Stimulated activated CD4-positive, alpha-beta T cell treated with anti-CD3 and anti-CD28 coated beads, Interleukin-4, amount 100 ng/mL, for 1 hour (primary cell): ENCODE measurements around the gene GRHL1.
"Not testable (repeated sequence)": the region's sequence is repeated elsewhere in the genome, so short reads cannot be mapped to it uniquely, and the experiment has no call there.

Experiments
- DNase-seq: peaks from one replicate; pipeline ENCODE4 v3.0.0-alpha.2; 2020

GRHL1 gene

DNA sequence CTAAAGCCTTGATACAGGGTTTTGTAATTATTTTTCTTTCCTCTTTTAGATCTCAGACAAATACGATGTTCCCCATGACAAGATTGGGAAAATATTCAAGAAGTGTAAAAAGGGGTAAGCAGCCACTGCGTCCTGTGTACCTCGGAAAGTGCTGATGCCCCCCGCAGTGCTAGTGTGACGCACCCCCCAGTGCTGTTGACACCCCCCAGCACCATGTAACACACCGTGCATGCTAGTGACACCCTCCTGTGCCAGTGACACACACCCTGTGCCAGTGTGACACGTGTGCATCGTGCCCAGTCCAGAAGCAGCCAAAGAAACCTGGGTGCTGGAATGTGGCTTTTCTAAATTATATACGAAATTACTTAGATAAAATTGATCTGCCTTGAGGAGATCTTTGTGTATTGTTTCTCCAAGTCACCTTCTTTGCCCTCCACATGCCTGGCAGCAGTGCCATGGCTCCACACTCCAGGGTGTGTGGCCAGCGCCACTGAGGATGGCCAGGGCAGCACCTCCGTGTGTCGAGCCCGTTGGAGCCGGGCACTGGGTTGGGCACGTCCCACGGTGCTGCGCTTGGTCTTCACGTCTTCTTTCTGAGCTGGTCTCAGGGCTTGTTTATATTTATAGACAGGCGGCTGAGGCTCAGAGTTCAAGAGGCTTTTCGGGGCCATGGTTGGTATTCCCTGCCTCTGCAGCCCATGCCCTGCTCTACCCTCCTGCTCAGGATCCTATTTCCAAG, 47.6 kb downstream of the GRHL1 start:
- no peak for DNase-seq

DNA sequence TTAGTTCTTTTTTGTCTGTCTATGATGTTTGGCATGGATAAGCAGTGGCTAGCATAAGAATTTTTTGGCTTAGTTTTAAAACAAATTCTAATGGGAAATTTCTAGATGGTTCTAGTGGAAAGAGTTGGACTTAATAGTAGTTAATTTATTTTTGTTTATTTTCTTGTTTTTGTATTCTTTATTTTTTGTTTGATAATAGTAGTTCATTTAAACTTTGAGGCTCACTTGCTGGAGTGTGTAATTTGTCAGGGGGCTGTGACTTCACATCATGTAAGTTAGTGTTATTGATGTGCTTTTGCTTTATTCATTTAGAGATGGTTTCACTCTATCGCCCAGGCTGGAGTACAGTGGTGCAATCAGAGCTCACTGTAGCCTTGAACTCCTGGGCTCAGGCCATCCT, 48.2 kb downstream of the GRHL1 start:
- no peak for DNase-seq

DNA sequence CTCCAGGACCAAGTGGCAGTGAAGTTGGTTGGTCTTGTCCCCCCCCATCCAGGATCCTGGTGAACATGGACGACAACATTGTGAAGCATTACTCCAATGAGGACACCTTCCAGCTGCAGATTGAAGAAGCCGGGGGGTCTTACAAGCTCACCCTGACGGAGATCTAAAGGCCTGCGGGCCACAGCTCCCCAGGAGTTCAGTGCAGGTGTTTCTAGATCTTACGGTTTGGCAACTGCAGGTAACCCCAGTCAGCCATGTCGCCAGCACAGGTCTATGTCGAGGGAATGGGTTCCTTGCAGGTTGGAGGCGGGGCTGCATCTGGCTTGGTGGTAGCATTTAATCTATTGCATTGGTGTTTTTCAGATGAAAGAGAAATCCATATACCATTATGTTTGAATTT, 49.0 kb downstream of the GRHL1 start:
- DNase-seq: no peak

DNA sequence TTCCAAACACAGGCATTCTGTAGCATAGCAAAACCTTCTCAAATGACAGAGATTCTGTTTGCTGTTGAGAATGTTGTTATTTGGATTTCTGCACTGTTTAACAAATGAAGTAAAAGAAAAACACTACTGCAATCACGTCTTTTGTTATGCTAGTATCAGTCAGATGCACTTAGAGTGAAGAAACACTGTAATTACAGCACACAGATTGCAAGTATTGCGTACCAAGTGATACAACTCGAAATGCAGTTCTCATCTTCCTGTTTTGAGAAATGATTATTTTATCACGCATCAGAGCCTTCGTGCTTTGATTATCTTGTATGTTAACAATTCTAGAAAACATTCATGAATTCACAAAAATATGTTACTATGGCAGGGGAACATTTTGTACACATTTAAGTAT, 50.1 kb downstream of the GRHL1 start:
- no peak for DNase-seq

DNA sequence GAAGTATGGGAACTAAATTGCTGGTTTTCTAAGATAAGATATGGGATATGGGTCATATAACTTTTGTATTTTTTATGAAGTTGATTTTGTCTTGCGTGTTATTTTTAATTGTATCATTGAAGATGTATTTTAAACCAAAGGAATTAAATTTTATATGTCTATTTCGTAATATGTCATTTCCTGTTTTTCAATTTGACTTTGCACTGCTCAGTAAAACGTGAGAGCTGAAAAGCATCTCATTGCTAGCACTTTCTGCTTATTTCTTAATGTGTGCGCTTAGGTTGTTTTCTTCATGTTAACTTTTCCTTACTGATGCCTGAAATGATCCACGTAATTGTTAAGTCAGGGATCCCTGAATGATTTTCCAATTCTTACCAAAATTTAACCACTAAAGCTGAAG, 50.6 kb downstream of the GRHL1 start:
- no peak for DNase-seq

DNA sequence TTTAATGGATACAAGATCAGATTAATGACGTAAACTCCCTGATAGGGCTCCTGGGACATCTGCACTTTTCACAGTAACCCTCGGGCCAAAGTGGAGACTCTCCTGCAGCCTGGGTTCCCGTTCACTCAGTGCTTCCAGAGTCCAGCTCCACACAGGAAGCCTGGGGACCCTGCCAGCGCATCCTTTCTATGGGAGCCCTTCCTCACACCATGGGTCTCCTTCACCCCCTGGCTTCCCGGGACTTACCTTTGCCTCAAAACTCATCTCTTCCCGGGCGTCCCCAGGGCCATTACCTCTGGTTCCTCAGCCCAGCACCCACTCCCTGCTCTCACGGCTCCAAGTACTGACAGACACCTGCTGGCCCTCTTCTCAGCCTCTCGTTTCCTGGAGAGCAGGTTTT, 51.2 kb downstream of the GRHL1 start:
- no peak for DNase-seq

DNA sequence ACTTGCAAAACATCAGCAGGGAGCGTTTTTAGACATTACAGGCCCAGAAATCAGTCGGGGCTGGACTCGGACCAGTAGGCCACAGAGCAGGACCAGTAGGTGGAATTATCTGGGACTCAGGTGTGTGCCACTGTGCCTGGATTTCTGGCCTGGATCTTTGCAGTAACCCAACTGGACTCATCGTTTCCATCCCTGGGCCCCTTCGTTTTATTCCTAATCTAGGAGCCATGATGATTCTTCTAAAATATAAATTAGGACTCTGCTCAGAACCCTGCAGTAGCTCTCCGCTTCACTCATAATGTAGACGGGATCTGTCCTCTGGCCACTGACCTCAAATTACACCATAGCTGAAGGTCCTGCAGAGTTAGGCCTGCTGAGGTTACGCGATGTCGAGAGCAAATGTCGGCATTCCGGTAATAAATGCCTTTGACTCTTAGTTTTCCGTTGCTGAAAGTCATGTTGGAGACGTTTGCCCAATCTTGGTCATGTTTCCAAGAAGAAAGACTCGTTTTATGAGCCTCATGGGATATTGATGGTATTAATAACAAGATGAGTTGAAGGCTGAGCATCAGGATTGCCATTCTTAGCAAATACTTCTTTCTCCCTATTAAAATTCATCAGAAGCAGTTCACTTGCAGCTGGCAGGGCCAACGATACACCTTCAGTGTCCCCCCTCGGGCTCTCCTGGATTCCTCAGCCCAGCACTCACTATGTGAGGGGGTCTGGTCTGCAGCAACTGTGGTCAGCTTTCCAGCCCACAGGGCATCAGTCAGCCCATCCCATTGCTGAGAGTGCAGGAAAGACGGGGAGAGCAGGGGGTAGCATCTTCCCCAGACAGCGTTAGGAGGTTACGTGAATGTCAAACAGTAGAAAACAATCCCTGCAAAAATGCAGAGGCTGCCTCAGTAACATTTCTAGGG, 52.0 kb downstream of the GRHL1 start:
- DNase-seq: no peak

DNA sequence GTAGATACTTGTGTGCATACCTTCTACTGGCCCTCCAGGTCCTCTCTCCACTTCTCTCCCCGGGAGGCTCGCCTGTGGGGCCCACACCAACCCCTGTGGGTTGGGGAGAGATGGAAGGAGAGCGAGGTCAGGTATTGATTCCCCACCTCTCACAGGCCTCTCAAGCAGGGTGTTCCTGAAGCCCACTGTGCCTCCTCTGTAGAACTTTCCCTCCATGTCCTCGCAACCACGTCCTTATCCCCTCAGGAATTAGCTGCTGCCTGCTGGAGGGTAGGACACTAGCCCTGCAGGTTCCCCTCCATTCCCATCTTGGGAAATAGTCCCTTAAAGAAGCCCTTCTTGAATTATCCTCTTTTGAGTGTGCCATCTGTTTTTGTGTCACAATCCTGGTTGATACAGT, 52.9 kb downstream of the GRHL1 start:
- DNase-seq: no peak

DNA sequence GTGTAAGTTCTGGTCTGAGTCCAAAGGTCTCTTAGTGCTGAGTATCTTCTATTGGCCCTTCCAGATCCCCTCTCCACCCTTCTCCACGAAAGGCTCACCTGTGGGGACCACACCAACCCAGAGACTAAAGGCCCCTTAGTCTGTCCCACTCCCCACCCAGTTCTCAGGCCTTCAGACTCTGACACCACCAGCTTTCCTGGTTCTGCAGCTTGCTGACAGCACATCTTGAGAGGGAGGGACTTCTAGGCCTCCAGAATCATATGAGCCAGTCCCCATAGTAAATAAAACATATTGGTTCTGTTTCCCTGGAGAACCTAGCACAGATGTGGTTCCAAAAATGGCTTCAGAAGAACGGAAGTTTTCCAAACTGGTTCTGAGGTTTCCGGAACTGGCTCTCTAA, 53.3 kb downstream of the GRHL1 start:
- DNase-seq: no peak

DNA sequence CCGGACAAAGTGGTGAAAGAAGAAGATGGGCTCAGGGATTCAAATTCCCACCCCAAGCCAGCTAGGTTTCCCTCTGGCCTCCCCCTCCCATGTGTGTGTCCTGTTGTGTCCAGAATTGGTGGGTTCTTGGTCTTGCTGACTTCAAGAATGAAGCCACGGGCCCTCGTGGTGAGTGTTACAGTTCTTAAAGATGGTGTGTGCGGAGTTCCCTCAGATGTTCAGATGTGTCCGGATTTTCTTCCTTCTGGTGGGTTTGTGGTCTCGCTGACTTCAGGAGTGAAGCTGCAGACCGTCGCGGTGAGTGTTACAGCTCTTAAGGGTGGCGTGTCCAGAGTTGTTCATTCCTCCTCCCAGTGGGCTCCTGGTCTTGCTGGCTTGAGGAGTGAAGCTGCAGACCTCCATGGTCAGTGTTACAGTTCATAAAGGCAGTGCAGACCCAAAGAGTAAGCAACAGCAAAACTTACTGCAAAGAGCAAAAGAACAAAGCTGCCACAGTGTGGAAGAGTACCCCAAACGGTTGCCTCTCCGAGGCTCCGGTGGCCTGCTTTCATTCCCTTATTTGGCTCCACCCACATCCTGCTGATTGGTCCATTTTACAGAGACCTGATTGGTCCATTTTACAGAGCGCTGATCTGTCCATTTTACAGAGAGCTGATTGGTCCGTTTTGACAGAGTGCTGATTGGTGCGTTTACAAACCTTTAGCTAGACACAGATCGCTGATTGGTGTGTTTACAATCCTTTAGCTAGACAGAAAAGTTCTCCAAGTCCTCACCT, 54.2 kb downstream of the GRHL1 start:
- no peak for DNase-seq

DNA sequence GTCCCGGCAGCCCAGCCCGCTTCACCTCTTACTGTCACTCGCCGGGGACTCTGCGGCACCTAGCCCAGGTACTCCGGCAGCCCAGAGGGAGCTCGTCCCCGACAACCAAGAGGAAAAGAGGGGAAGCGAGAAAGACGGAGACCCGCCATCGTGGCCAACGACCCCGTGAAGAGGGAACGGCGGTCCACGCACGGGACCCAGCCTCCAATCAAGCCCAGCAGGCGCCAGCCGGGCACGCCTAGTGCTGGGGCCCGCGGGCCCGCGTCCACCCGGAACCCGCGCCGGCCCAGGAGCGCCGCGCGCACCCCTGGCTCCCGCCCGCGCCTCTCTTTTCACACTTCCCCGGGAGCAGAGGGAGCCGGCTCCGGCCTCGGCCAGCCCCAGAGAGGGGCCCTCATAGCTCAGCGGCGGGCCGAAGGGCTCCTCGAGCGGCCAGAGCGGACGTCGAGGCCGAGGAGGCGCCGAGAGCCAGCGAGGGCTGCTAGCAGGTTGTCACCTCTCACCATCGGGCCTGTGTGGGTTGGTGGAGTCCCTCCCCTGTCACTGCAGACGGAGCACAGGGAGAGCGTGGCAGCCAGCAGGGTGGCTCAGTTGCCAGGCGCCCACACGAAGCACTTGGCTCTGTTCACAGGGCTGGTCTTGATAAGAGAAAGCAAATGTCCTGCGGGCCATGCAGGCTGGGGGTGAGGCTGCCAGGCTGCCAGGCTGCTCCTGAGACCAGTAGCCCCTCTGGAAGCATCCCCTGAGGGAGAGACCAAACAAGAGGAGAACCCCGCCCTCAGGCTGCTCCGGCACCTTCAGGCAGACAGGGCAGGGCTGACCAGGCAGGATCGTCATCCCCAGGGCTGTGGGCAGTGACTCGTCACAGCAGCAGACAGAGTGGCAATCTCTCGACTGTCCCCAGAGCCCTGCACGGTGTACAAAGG, 55.0 kb downstream of the GRHL1 start:
- no peak for DNase-seq

DNA sequence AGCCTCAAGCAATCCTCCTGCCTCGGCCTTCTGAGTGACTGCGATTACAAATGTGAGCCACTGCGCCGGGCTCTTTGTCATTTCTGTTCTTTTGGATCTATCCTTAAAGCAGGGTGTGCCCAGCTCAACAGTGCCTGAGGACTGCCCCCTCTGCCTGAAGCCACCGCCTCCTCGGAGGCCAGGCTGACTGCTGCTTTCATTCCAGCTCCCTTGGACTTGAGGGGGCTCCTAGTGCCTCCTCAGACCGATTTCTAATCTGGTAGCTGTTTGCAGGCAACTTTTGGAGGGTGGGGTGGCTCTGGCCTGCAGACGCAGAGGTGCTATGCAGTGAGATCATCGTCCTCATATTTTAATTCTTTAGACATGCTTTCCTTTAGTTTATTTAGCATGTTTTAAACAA, 55.9 kb downstream of the GRHL1 start:
- DNase-seq: no peak

DNA sequence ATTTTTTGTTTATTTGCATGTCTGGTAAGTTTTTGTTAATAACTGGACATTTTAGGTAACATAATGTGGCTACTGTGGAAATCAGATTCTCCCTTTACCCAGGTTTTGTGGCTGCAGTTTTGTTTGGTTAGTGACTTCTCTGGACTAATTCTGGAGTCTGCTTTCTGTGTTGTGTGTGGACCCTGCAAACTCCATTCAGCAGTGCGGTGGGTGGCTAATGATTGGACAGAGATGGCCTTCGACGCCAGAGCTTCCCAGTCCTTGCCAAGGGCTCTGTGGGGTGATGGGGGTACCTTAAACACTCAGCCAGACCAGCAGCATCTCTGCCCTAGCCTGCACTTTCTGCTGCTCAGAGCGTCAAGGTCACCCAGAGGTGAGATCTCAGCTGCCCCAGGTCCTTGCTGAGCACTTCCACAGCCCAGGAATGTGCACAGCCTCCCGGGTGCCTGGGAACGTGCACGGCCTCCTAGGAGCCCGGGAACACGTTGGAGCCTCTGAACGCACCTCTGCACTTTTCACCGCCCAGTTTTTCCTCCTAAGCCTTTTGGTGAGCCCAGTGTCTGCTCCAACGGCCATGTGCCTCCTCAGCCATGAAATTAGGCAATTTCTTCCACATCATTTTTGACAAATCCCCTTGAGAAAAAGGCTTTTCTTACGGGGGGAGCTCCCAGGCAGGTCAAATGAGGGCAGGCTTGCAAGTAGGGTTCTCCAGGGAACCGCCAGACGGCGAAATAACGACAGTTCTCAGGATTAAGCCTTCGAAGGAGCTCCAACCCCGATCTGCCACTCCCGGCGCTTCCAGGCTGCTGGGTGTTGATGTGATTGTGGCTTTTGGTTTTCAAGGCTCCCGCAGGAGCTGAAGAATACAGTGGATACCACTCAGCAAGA, 56.7 kb downstream of the GRHL1 start:
- DNase-seq: no peak

DNA sequence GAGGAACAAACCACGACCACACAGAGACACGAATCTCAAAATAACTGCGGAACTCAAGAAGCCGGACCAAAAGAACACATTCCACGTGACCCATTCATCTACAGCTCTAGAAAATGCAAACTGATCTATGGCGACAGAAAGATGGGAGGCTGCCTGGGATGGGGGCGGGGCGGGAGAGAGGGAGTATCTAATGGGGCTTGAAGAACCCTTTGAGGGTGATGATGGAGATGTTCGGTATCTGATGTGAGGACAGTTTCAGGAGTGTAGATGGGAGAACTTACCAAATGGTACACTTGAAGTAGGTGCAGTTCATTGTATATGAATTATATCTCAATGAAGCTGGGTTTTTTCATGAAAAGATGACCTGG, 57.3 kb downstream of the GRHL1 start:
- no peak for DNase-seq

DNA sequence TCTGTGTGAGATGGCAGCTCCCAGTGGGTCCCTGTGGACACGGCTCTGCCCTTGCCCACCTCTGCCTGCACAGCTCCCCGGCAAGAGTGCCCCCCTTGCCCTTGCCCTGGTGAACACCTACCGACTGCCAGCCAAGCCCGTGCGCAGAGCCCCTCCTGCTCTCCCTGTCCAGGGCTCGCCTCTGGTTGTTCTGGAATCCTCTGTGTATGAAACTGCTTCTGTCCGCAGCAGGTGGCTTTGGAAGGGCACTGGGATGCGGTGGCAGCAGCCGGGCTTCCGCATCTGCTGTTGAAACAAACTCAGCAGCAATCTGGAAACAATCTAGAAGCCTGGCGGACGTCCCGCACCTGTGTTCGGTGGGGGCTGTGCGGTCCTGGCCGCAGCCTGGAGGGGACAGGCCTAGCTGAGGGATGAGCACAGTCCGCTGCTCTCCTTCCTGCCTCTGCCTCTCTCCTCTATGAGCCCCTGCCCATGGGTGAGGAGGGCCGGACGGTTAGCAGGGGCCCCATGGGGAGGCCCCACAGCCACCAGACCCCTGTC, 57.8 kb downstream of the GRHL1 start:
- DNase-seq: no peak

DNA sequence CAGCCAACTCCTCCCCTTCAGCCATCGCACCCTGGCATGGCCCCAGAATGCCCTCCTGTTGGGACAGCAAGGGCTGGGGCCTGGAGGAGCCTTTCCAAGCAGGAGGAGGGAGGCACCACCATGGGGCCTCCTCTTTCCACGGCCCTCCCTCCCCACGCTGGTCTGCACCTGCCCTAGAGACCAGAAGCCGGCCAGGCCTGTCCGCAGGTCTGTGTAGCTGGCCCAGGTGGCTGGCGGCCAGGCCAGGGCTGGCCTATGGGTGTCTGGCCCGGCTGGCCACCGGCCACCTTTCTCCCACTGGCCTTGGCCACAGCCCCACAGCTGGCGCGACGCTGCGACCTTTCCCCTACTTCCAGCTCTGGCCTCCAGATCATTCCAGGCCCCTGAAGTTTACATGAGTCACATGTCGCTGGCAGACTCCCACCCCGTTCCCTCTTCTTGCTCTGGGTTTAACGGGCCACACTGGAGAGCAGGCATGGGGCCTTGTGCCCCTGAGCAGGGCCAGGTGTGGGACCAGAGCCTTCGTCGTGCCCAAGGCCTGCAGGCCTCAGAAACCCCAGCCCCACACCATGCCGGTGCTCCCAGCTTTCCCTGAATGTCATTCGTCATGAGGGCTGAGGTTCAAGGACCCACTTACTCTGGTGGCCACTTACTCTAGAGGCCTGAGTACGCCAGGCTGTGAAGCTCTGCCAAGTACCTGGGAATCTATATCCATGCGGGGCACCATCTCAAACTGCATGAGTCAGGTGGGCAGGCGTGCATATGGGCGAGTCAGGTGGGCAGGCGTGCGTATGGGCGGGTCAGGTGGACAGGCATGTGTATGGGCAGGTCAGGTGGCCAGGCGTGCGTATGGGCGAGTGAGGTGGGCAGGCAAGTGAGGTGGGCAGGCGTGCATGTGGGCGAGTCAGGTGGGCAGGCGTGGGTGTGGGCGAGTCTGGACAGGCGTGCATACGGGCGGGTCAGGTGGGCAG, 58.6 kb downstream of the GRHL1 start:
- no peak for DNase-seq

DNA sequence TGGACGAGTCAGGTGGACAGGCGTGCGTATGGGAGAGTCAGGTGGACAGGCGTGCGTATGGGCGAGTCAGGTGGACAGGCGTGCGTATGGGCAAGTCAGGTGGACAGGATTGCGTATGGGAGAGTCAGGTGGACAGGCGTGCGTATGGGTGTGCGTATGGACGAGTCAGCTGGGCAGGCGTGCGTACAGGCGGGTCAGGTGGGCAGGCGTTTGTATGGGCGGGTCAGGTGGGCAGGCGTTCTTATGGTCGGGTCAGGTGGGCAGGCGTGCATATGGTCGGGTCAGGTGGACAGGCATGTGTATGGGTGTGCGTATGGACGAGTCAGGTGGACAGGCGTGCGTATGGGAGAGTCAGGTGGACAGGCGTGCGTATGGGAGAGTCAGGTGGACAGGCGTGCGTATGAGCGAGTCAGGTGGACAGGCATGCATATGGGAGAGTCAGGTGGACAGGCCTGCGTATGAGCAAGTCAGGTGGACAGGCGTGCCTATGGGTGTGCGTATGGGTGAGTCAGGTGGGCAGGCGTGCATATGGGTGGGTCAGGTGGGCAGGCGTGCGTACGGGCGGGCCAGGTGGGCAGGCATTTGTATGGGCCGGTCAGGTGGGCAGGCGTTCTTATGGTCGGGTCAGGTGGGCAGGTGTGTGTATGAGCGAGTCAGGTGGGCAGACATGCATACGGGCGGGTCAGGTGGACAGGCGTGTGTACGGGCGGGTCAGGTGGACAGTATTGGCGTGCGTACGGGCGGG, 59.5 kb downstream of the GRHL1 start:
- not testable (repeated sequence) for DNase-seq

DNA sequence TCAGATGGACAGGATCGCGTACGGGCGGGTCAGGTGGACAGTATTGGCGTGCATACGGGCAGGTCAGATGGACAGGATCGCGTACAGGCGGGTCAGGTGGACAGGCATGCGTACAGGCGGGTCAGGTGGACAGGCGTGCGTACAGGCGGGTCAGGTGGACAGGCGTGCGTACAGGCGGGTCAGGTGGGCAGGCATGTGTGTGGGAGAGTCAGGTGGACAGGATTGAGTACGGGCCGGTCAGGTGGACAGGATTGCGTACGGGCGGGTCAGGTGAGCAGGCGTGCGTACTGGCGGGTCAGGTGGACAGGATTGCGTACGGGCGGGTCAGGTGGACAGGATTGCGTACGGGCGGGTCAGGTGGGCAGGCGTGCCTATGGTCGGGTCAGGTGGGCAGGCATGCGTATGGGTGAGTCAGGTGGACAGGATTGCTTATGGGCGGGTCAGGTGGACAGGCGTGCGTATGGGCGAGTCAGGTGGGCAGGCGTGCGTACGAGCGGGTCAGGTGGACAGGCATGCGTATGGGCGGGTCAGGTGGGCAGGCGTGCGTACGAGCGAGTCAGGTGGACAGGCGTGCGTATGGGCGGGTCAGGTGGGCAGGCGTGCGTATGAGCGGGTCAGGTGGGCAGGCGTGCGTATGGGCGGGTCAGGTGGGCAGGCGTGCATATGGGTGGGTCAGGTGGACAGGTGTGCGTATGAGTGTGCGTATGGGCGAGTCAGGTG, 60.3 kb downstream of the GRHL1 start:
- not testable (repeated sequence) for DNase-seq
